ENCODE results near the gene MANF.
"Not testable (repeated sequence)": the region's sequence is repeated elsewhere in the genome, so short reads cannot be mapped to it uniquely, and the experiment has no call there.

MANF gene

DNA sequence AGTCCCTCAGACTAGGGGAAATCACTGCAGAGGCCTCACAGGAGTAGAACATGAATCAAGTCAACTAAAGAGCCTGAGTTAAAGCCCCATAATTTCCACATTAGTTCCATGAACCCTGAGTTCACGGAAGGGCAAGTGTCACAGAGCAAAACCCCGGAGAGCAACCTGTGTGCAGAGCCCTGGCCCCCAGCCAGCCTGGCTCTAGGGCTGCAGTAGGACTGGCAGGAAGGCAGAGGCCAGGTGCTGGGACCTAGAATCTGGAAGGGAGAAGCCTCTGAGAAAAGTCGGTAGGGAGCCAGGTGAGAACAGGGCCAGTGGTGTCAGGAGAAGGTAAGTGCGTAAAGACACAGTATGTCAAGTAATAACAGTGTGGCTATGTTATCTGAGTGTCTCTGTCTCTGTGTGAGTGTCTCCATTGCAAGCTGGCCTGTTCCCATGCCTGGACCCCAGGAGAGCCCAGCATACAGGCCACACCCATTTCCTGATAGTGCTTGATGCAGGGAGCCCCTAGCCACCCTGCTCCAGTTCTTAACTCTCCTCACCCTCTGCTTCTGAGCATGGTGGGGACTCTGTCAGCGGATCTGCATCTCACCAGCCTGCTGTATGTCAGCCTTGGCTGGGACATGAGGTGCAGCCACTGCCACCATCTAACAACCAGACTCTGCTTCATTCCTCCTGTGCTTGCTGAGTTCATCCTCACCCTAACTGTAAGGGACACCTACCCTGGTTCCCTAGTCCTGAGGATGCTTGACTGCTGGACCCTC lies 11.3 kb upstream of the MANF start:
- DNase-seq (ENCODE audit: low read depth): no peak

DNA sequence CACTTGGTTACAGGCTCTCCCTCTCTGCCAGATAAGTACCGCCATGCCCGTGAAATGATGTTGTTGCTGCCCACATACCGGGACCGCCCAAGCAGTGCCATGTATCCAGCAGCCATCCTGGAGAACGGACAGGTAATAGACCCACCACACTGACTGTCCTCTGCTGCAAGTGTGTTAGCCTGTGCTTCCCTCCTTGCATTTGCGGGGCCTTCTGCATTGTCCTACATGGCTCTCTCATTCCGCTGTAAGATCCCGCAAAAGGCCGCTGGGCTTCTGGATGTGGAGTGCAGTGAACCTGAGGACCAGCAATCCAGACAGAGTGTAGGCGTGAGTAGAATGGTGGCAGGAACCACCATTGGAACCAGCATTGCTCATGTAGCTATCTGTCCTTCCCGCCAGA lies 10.6 kb upstream of the MANF start:
- no peak for DNase-seq (ENCODE audit: low read depth)

DNA sequence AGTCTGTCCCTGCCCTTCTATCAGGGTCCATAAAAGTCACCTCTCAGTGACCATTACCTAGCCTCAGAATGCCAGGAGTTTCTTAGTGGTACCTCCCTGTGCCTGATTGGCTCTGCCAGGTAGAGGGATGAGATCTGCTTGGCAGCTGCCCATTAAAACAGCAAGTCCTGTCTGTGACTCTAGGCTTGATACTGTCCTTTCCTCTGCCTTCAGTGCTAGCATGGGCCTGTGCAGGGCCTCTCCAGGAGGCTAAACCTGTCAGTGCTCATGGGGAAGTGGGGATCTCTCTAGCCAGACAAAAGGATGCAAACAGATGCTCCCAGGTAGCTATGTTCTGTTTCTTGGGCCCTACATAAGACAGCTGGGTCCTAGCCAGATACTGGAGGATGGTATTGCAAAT lies 10.0 kb upstream of the MANF start:
- DNase-seq (ENCODE audit: low read depth): no peak

DNA sequence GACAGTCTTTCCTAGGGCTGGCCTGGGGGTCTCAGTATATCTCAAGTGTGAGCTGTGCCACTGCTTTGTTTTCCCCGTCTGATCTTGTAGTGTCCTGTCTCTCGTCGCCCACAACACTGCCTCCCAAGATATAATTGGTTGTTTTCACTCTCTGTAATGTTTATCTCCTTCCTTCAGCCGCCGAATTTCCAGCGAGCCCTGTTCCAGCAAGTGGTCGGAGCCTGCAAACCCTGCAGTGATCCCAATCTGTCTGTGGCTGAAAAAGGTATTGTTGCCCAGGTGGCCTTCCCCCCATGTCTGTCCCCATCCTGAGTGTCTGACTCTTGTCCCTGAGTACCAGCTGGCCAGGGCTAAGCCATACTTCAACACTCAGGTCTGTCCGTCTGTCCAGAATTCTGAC lies 9.5 kb upstream of the MANF start:
- no peak for DNase-seq (ENCODE audit: low read depth)

DNA sequence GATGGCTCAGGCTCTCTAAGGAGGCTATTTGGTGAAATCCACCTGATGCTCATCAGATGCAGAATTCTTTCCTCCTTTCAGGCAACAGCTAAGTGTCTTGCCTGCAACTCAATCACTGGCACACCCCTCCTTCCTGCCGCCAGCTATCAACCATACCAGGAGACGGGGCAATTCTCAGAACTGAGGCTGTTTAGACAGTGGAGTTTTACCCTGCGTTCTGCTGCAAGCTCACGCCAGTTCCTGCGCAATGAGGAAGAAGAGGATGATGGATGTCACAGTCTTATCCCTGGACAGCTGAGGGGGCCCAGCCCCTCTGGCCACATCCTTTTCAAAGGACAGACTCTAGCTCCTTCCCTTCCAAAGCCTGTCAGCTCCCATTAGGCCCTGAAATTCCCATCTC lies 7.0 kb upstream of the MANF start:
- DNase-seq (ENCODE audit: low read depth): no peak

DNA sequence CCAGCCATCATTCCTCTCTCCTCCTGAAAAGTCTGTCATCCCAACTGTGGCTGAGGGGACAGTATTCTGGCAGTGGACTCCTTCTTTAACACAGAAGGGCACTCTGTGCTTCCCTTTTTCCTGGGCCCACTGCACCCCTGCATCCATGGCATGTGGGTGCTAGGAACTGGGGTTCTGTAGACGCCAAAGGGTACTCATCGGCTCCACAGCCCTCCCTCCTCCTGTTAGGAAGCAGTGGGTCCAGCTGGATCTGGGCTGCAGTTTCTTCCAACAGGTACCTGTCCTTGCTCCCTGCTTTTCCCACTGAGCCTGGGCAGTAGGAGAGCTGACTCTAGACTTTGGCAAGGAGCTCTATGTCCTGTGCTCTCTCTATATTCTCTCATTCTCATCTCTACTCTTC lies 6.4 kb upstream of the MANF start:
- DNase-seq (ENCODE audit: low read depth): no peak

DNA sequence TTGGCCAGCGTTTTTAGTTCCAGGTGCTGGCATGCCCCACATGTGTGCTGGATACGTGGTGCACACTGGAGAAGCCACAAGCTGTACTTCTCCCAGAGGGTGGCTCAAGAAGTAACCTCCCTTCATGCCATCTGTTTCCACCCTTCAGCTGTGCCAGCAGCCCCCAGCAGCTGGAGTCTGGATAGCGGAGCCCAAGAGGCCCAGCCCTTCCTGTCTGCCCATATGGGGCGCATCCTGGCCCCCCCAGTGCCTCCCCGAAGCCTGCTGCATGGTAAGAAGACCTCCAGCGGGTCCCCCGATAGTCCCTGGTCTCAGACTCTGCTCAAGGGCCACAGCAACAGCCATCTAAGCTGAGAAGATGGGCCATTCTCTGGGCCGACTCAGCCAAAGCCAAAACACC lies 5.8 kb upstream of the MANF start:
- DNase-seq (ENCODE audit: low read depth): no peak

DNA sequence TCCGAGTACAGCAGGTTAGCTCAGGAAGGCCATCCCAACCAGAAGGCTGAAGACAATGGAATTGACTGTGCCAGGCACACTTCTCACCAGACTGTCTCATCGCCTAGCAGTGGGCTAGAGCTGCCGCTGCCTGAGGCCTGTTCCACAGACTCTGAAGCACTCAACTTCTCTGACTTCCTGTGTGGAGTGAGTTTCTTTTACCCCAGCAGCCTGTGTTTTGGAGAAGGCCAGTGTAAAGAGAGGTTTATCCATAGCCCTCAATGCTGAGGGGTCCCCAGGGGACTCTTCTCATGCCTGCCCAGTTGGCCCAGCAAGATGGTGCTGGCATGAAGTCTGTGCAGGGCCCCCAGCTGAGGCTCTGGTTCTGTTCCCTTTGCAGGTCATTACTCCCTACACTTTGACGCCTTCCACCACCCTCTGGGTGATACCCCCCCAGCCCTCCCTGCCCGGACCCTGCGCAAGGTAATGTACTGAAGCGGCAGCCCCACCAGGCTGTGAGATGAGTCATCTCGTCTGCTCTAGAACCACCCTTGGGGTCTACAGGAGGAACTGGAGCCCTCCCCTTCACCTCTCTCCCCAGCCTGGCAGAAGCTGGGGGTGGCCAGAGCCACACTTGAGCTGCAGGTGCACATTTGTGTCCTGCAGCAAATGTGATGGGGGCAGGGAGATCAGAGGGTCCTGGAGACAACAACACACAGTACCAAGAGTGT lies 5.2 kb upstream of the MANF start:
- no peak for DNase-seq (ENCODE audit: low read depth)

DNA sequence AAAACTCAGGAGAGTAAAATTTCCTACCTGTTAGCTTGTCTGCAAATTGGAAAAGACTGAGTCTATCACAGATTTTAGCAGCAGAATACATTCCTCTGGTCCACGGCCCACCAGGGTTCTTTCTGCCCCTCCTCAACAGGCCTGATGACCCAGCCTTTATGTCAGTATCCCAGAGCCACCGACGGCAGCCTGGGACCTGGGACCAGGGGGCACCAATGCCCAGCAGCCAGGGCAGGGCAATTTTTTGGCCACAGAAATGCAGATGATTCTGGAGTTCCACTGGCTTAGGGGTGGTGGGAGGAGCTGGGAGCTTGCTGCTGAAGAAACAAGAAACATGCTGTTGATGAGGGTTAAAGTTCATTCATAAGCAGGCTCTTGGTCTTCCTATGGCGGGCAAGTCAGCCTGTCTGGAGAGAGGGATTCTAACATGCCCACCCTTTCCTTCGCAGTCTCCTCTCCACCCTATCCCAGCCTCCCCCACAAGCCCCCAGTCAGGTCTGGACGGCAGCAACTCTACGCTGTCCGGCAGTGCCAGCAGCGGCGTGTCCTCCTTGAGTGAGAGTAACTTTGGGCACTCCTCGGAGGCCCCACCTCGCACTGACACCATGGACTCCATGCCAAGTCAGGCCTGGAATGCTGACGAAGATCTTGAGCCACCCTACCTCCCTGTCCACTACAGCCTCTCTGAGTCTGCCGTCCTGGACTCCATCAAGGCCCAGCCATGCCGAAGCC lies 4.3 kb upstream of the MANF start:
- DNase-seq (ENCODE audit: low read depth): no peak

DNA sequence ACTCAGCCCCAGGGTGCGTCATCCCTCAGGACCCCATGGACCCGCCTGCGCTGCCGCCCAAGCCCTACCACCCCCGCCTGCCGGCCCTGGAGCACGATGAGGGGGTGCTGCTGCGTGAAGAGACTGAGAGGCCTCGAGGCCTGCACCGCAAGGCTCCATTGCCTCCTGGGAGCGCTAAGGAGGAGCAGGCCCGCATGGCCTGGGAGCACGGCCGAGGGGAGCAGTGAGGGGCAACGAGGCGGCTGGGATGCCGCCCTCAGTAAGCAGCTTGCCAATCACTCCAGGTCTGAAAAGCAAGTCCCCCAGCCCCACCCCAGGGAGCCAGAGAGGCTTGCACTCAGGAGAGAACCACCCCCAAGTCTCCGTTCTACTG lies 3.8 kb upstream of the MANF start:
- DNase-seq (ENCODE audit: low read depth): no peak

DNA sequence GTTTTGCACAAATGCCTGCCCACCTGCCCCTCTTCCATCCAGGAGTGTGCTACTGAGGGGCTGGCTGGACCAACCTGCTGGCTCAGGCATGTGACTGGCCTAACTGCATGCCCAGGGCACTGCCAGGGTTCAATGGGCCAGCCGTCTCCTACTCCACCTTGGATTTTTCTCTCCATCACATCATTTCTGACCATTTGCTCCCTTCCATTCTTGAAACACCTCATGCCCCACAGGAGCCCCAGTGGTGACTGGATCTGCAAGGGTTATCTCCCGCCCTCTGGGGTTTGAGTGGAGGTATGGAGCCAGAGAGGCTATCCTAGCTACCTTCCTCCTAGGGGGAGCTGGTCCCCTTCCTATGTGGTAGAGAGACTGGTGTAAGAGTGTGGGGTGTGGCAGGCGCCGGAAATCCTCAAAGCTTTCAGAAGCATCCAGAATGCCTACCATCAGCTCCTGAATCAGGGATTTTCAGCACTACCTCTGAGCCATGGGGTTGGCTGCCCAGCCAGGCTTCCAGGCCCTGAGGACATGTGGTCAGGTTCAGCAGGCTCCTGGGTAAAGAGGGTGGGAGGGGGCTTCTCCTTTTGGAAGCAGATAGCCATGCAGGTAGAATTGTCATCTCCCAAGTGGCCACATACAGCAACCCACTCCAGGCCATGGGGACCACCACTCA lies 2.9 kb upstream of the MANF start:
- DNase-seq (ENCODE audit: low read depth): no peak

DNA sequence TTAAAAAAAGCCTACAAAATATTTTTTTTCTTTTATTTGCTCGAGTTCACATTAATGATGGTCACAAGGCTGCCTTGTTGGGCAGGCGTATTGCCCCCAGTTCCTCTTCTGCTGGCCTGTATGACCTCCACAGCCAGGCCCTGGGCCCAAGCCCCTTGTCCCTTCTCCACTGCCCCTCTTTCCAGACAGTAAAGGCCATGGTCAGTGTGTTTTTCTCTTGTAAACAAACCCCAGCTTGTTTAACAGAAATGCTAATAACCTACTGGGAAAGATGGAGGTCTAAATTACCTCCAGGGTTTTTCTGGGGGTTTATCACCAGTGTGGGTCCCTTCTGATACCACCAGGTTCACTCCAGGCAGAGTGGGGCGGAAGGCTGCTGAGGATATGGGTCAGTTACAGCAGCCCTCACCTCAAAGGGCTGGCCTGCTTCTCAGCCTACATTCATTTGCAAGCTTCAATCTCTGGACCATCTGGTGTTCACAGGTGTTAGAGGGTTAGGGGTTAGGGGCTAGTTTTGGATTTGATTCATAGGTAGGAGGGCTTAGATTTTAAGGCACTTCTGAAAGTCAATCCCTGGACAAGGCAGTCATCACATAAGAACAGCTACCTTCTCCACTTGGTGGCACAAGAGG lies 2.0 kb upstream of the MANF start:
- DNase-seq (ENCODE audit: low read depth): no peak

DNA sequence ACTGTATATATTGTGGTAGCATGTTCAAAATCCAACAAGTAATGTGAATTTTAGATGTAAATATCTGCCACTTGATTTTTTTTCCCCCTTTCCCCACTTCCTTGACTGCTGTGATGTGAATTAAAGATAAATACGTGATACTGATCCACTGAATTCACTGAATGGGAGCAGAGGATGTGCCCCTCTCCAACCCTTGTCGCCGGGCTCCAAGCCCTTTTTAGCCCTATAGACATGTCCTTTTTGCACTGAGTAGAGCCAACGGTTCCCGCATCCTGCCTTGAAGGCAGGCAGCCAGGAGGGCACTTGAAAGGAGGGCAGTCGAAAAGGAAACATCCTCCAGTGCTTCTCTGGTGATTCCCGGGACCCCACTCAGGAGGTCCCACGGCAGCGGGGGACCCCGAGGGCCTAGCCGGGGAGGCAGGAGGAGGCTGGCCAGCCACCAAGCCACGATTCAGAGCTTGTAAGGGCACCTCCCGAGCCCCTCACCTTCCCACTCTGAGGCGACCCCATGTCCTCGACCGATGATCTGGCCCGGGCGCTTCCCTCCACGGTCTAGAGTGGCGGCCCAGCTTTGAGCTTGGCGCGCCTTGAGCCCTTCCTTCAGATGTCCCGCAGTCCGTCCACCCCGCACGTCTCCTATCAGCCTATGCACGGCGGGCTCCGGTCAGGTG lies 901 bp upstream of the MANF start:
- DNase-seq (ENCODE audit: low read depth): no peak

DNA sequence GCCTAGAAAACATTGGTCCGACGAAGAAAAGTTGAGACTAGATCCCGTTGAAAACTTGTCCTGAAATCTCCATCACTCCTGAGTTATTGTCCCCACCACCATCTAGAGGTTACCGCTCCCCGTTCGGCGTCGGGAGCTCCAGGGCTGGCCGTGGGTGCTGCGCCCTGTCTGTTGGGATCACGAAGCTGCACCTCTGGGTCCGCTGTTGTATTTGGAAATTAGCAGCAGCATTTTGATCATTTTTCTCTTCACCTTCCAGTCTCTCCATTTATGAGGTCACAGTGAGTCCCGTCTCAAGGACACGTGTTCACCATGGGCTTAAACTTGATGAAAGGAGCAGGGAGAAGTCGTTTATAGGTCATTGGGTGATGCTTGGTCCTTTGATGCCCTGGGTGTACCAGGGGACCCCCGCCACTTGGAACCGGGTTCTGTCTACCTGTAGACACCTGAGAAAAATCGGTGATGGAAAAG lies 565 bp downstream of the MANF start:
- DNase-seq (ENCODE audit: low read depth): no peak

DNA sequence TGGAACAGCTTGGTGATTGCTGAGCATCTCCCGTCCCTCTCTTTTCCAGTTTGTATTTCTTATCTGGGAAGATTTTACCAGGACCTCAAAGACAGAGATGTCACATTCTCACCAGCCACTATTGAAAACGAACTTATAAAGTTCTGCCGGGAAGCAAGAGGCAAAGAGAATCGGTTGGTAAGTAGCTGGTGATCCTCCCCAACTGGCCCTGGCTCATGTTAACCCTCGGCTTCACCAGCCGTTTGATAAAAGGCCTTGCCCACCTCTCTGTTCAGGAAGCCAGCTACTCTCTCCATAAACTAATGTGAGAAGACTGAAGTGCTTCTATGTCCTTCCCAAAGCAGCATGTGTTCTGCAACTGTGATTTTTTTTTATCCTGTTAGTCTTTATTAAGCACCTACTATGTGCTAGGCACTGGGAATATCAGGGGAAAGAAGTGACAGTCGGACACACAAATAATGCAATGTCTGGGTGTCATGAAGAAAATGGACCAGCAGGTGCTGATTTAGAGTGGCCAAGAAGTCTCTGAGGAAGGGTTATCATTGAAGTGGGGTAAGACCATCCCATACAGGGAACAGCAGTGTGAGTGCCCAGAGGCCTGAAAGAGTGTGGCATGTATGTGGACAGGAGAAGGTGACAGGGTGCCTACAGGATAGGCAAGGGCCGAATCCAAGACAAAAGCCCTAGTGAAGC lies 1.2 kb downstream of the MANF start:
- no peak for DNase-seq (ENCODE audit: low read depth)

DNA sequence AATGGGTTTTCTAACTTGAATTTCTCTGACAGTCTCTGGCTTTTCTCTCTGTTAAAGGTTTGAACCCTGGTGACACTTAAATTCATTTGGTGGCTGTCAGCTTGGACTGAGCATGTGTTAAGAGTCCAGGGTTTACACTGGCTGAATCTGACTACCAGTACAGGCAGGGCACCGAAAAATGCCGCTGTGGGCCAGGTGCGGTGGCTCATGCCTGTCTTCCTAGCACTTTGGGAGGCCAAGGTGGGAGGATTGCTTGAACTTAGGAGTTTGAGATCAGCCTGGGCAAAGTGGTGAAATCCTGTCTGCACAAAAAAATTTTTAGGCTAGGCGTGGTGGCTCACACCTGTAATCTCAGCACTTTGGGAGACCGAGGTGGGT lies 1.8 kb downstream of the MANF start:
- DNase-seq (ENCODE audit: low read depth): no peak

DNA sequence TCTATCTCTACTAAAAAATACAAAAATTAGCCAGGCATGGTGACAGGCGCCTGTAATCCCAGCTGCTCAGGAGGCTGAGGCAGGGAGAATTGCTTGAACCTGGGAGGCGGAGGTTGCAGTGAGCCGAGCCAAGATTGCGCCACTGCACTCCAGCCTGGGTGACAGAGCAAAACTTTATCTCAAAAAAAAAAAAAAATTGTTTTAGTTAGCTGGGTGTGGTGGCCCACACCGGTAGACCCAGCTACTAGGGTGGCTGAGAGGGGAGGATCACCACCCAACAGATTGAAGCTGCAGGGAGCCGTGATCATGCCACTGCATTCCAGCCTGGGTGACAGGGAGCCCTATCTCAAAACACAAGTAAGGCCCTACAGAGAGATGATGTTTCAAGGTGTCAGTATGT lies 2.2 kb downstream of the MANF start:
- DNase-seq (ENCODE audit: low read depth): not testable (repeated sequence)

DNA sequence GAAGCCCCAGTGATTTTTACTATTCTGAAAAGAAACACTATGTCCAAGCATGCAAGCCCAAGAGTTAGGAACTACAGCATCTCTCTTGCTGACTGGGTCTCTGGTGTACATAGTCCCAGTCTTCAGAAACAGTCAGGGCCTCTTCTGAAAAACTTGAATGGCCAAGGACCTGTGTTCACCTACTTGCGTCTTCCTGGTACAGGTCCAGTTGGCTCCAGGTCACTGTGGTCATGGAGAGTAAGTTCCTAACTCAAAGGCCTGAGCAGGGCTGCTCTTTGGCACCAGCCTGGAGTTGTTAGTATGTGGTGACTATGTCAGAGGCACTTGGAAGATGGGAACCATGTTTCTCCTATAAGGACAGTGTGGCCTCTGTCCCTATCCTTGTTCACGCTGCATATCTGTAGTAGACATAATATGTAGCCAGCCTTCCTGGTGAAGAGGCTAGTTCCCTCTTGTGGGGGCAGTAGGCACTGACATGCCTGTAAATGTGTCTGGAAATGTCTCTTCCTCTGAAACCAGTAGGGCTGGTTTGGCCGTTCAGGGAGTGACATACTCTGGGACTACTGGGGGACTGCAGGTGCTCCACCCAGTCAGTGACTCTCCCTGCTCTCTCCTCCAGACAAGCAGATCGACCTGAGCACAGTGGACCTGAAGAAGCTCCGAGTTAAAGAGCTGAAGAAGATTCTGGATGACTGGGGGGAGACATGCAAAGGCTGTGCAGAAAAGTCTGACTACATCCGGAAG lies 3.4 kb downstream of the MANF start:
- DNase-seq (ENCODE audit: low read depth): no peak

DNA sequence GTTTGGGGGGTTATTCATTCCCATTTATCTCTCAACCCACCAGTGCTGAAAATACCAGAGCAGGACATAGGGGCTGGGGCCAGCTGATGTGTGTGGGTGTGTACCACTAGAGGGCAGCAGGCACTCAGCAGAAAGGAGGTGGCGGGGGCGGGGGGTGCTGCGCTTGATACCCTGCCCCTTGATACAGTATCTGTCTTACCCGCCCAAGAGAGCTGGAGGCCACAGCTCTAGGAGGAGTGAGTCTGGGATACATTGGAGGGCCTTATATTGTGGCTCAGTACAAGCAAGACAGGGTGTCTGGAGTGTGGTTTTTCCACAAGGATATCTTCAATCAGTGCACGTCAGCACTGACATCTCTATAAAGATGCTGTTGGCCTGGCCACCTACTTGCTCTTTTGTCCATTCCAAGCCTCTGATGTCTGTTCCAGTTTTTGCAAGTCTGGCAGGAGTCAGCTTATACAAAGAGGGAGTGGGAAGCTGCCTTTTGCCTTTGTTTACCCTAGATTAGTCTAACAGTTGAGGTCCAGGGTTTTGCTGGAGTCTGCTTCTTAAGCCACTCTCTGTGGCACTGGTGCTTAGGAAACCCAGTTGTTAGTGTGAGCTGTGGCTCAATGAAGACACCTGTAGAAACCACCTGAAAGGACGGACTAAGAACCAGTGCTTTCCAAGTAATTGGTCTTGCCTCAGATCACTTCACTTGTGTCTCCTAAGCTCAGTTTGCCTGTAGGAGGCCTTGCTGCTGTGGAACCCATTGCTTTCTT lies 4.5 kb downstream of the MANF start:
- no peak for DNase-seq (ENCODE audit: low read depth)

Data from GM04504 (cell line).